ENCODE data around the gene RNF222. TPM values are rescaled to one million over a fixed set of nuclear protein-coding genes. Genes with fewer than 3 reads are reported as not detected.

The RNF222 gene
- total RNA-seq, 1 experiment from 2014 or later: 0.09 TPM

- TF ChIP-seq, protein P1, sequence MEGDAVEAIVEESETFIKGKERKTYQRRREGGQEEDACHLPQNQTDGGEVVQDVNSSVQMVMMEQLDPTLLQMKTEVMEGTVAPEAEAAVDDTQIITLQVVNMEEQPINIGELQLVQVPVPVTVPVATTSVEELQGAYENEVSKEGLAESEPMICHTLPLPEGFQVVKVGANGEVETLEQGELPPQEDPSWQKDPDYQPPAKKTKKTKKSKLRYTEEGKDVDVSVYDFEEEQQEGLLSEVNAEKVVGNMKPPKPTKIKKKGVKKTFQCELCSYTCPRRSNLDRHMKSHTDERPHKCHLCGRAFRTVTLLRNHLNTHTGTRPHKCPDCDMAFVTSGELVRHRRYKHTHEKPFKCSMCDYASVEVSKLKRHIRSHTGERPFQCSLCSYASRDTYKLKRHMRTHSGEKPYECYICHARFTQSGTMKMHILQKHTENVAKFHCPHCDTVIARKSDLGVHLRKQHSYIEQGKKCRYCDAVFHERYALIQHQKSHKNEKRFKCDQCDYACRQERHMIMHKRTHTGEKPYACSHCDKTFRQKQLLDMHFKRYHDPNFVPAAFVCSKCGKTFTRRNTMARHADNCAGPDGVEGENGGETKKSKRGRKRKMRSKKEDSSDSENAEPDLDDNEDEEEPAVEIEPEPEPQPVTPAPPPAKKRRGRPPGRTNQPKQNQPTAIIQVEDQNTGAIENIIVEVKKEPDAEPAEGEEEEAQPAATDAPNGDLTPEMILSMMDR (conservative IDR thresholded peaks at IDR 0.05): no peak
- no peaks in the 10 kb centered on the region for H3K9me3 ChIP-seq (ENCODE audit: control insufficient read depth, low read depth, low read length)
- H3K27me3 ChIP-seq (ENCODE audit: insufficient read depth, low read length): no peaks in the 10 kb centered on the region
- no peaks in the 10 kb centered on the region; the same call in 1 of the 2 replicates for H3K4me1 ChIP-seq (ENCODE audit: insufficient read depth, low read length)
- DNase-seq: peak; percentile 72
- H3K27me3 Mint-ChIP-seq (ENCODE audit: low read depth): peaks cover 2% of the 10 kb centered on the region; the same call in 1 of the 2 replicates
- H3K79me1 ChIP-seq (ENCODE audit: insufficient read depth, low read depth, low read length, poor library complexity, severe bottlenecking): no peaks in the 10 kb centered on the region
- H3K18ac ChIP-seq (ENCODE audit: insufficient read length, low read depth, low read length): no peak overlapping the region
- H3K4ac ChIP-seq (ENCODE audit: low read depth, low read length): no peak overlapping the region
- no peak overlapping the region for H3K56ac ChIP-seq (ENCODE audit: insufficient read length, low read depth, low read length)
- H4K20me1 ChIP-seq (ENCODE audit: control insufficient read depth, insufficient read depth, insufficient read length): no peaks in the 10 kb centered on the region
- no peak overlapping the region for H2BK5ac ChIP-seq (ENCODE audit: insufficient read length, low read length)
- no peak overlapping the region for H3K9ac ChIP-seq (ENCODE audit: extremely low read depth, insufficient read length, low read length)
- H2AK5ac ChIP-seq (ENCODE audit: insufficient read length, low read length): no peak overlapping the region
- H3K79me2 ChIP-seq (ENCODE audit: insufficient read depth, low read length): no peaks in the 10 kb centered on the region
- no peak overlapping the region for H3K4me3 Mint-ChIP-seq
- H2BK12ac ChIP-seq (ENCODE audit: insufficient read length, low read depth, low read length): no peak overlapping the region
- H3K36me3 Mint-ChIP-seq (ENCODE audit: insufficient read depth in 1 of 3, low read depth in 3 of 3): no peaks in the 10 kb centered on the region; a peak in 1 of 7 replicates
- H2BK20ac ChIP-seq (ENCODE audit: low read depth, low read length, poor library complexity, severe bottlenecking): no peak overlapping the region
- no peaks in the 10 kb centered on the region for H3K9me3 Mint-ChIP-seq
- no peak overlapping the region for H2BK15ac ChIP-seq (ENCODE audit: low read depth, low read length)
- no CpG with 5 or more reads among the region's 4 CpGs for WGBS (ENCODE audit: extremely low coverage, insufficient read length, low lambda C conversion rate)
- peak overlapping the region; percentile 79 to 93 (median 87); a peak in 6 of 7 replicates for H3K27ac Mint-ChIP-seq
- H3K27ac ChIP-seq (ENCODE audit: insufficient read length, low read depth, low read length): no peak overlapping the region
- no peak overlapping the region for H2BK120ac ChIP-seq (ENCODE audit: low read depth, low read length, poor library complexity, severe bottlenecking)
- no peak overlapping the region for H3K4me2 ChIP-seq (ENCODE audit: insufficient read depth, insufficient read length, low read length)
- no peak overlapping the region for H4K5ac ChIP-seq (ENCODE audit: insufficient read length, low read depth, low read length)
- H3K14ac ChIP-seq (ENCODE audit: insufficient read depth, low read length): no peak overlapping the region
- H3K23ac ChIP-seq (ENCODE audit: insufficient read length, low read depth, low read length): no peak overlapping the region
- no peak overlapping the region for H4K91ac ChIP-seq (ENCODE audit: insufficient read length, low read depth, low read length)
- peaks cover 26 to 28% of the 10 kb centered on the region in 2 experiments for H3K4me1 Mint-ChIP-seq
- H3T11ph ChIP-seq (ENCODE audit: low read length): no peak overlapping the region
- no peaks in the 10 kb centered on the region for H3K23me2 ChIP-seq (ENCODE audit: insufficient read length, low read depth, low read length, poor library complexity, severe bottlenecking)
- H4K8ac ChIP-seq (replicated peaks; ENCODE audit: insufficient read length, low read depth, low read length): no peak overlapping the region
- no peak overlapping the region for H2AFZ ChIP-seq (ENCODE audit: low read length)
Observed at GRCh38 chr17:8341456-8341855, 56.2 kb downstream of the RNF222 start.

Other genes with a start within 250 kb of the RNF222 start
- gene PER1, start 245.4 kb downstream of the RNF222 start, total RNA-seq (2021): 36.5 and 37.2 TPM in 2 replicates
- gene VAMP2, start 234.9 kb downstream of the RNF222 start, total RNA-seq (2021): 22.8 and 22.9 TPM in 2 replicates
- 12.7 and 14.3 TPM in 2 replicates for gene TMEM107, start 221.4 kb downstream of the RNF222 start, total RNA-seq (2021)
- 3.1 and 3.4 TPM in 2 replicates for gene BORCS6, start 207.6 kb downstream of the RNF222 start, total RNA-seq (2021)
- gene AURKB, start 187.3 kb downstream of the RNF222 start, total RNA-seq (2021): 160 and 171 TPM in 2 replicates
- 36.9 and 37.0 TPM in 2 replicates for gene CTC1, start 149.8 kb downstream of the RNF222 start, total RNA-seq (2021)
- 224 and 228 TPM in 2 replicates for gene PFAS, start 148.5 kb downstream of the RNF222 start, total RNA-seq (2021)
- gene RANGRF, start 109.2 kb downstream of the RNF222 start, total RNA-seq (2021): 36.9 and 42.5 TPM in 2 replicates
- 3.9 and 4.3 TPM in 2 replicates for gene SLC25A35, start 102.4 kb downstream of the RNF222 start, total RNA-seq (2021)
- 0.35 and 0.39 TPM in 2 replicates for gene ARHGEF15, start 87.6 kb downstream of the RNF222 start, total RNA-seq (2021)
- not detected in 2 replicates for gene ODF4, start 58.0 kb downstream of the RNF222 start, total RNA-seq (2021)
- gene RPL26, start 14.6 kb downstream of the RNF222 start, total RNA-seq (2021): 2,434 and 2,435 TPM in 2 replicates
- gene NDEL1, start 38.1 kb upstream of the RNF222 start, total RNA-seq (2021): 32.9 and 38.4 TPM in 2 replicates
- 251 and 256 TPM in 2 replicates for gene MYH10, start 232.9 kb upstream of the RNF222 start, total RNA-seq (2021)

Data from H9 (cell line).